B cell (primary cell): Measurements from ENCODE around the gene BCAN. TPM values are rescaled to one million over a fixed set of nuclear protein-coding genes. Genes with fewer than 3 reads are reported as not detected.

Experiments used
- ATAC-seq: fragments of 200-7000 bp; cut with Tn5 transposase; one replicate; pipeline ENCODE4 v1.10.0; 2021; ENCODE audit warnings: low read depth, mild to moderate bottlenecking, moderate number of reproducible peaks, moderate library complexity
- CTCF ChIA-PET: fragments of 350-600 bp; sonication (Branson Sonifier 250); formaldehyde crosslinking; loops from one replicate; lab custom pipeline; 2021; ENCODE audit warnings: antibody characterized with exemption, inconsistent platforms; lab: Charles Lee
- POLR2A ChIA-PET: fragments of 350-600 bp; sonication (Branson Sonifier 250); formaldehyde crosslinking; loops from one replicate; lab custom pipeline; 2021; ENCODE audit warnings: antibody characterized with exemption; lab: Charles Lee
- DNase-seq: peaks from one replicate; pipeline ENCODE4 v3.0.0; 2013
- H2AFZ ChIP-seq: 2 replicates; pipeline ENCODE4 v1.6.1; 2012; ENCODE audit warnings: mild to moderate bottlenecking, low read depth, low read length; ENCODE audit not compliant: insufficient read depth, poor library complexity, severe bottlenecking
- H3K27ac ChIP-seq, 2 donors: 1 replicate in 1 of 2; 2 replicates in 1 of 2; pipeline ENCODE4 v1.5.1; 2012 to 2013; ENCODE audit warnings: low read length in 2 of 2, mild to moderate bottlenecking in 2 of 2, moderate library complexity in 1 of 2
- H3K27me3 ChIP-seq, 4 experiments: fragments of 200-600 bp in 1 of 4; sonication (generic) in 1 of 4; replicated peaks in 1 of 4; 1 replicate in 2 of 4; 2 replicates in 2 of 4; pipeline versions ENCODE4 v1.6.1 to v1.7.0; 2013 to 2016; ENCODE audit warnings: low read length in 3 of 4, mild to moderate bottlenecking in 2 of 4, mixed read lengths in 1 of 4, moderate library complexity in 1 of 4; ENCODE audit not compliant: insufficient read depth in 4 of 4, control insufficient read depth in 3 of 4; ENCODE audit errors: control extremely low read depth in 1 of 4
- H3K36me3 ChIP-seq, 2 experiments: replicated peaks in 1 of 2; 1 replicate in 1 of 2; 2 replicates in 1 of 2; pipeline versions ENCODE4 v1.6.1 to v1.7.1; 2013; ENCODE audit warnings: low read length in 1 of 2; ENCODE audit not compliant: insufficient read depth in 2 of 2, control insufficient read depth in 1 of 2; ENCODE audit errors: control extremely low read depth in 1 of 2, extremely low read depth in 1 of 2
- H3K4me1 ChIP-seq, 2 donors: fragments of 200-600 bp in 1 of 2; sonication (generic) in 1 of 2; 1 replicate in 1 of 2; 2 replicates in 1 of 2; pipeline versions ENCODE4 v1.5.1 to v1.6.1; 2013 to 2017; ENCODE audit warnings: low read length in 2 of 2; ENCODE audit not compliant: control insufficient read depth in 2 of 2, insufficient read depth in 2 of 2
- H3K4me2 ChIP-seq: replicated peaks from 2 replicates; pipeline ENCODE3; 2012; ENCODE audit warnings: mild to moderate bottlenecking, low read depth, low read length; ENCODE audit not compliant: poor library complexity, severe bottlenecking
- H3K4me3 ChIP-seq, 5 experiments: fragments of 200-600 bp in 1 of 5; sonication (generic) in 1 of 5; 1 replicate in 3 of 5; 2 replicates in 2 of 5; pipeline versions ENCODE4 v1.5.1 to v1.7.0; 2011 to 2016; ENCODE audit warnings: low read length in 4 of 5, mild to moderate bottlenecking in 4 of 5, low read depth in 2 of 5, control low read depth in 1 of 5, moderate library complexity in 1 of 5; ENCODE audit not compliant: insufficient read depth in 1 of 5; ENCODE audit errors: control extremely low read depth in 1 of 5, extremely low read depth in 1 of 5
- H3K79me2 ChIP-seq: fragments of 200-600 bp; sonication (generic); one replicate; pipeline ENCODE4 v1.6.0; 2016; ENCODE audit warnings: low read length; ENCODE audit not compliant: control insufficient read depth, insufficient read depth
- H3K9ac ChIP-seq: fragments of 200-600 bp; sonication (generic); 2 replicates; pipeline ENCODE4 v1.6.1; 2017; ENCODE audit warnings: mild to moderate bottlenecking, low read length, moderate library complexity
- H3K9me3 ChIP-seq, 3 donors: one replicate each; pipeline versions ENCODE4 v1.6.1 to v1.7.1; 2013; ENCODE audit warnings: low read length in 2 of 3; ENCODE audit not compliant: control insufficient read depth in 2 of 3, insufficient read depth in 1 of 3; ENCODE audit errors: control extremely low read depth in 1 of 3
- H4K20me1 ChIP-seq: 2 replicates; pipeline ENCODE4 v1.6.0; 2012; ENCODE audit warnings: mild to moderate bottlenecking, low read length; ENCODE audit not compliant: insufficient read depth, control insufficient read depth, poor library complexity, severe bottlenecking
- H3K27ac Mint-ChIP-seq: one replicate; pipeline ENCODE4 v1.8.0; 2021; ENCODE audit warnings: mixed read lengths
- H3K27me3 Mint-ChIP-seq: one replicate; pipeline ENCODE4 v1.8.0; 2021; ENCODE audit warnings: mixed read lengths
- H3K4me1 Mint-ChIP-seq: one replicate; pipeline ENCODE4 v1.8.0; 2021; ENCODE audit warnings: mixed read lengths
- H3K4me3 Mint-ChIP-seq: one replicate; pipeline ENCODE4 v1.8.0; 2021; ENCODE audit warnings: mixed read lengths
- H3K9me3 Mint-ChIP-seq: one replicate; pipeline ENCODE4 v1.8.0; 2022; ENCODE audit warnings: mixed read lengths; ENCODE audit not compliant: insufficient read depth
- EZH2 ChIP-seq: IDR thresholded peaks from 2 replicates; pipeline ENCODE4 v1.6.1; 2012; ENCODE audit warnings: borderline replicate concordance, low read depth, mild to moderate bottlenecking, moderate library complexity, low read length; ENCODE audit not compliant: insufficient read depth, poor library complexity, severe bottlenecking
- WGBS: methylation state at CpG from one replicate; pipeline ENCODE4 v1.1.5; 2013; ENCODE audit warnings: missing lambda C conversion rate; ENCODE audit not compliant: insufficient coverage; 5-methylcytosine and 5-hydroxymethylcytosine counted together
- intact Hi-C: fragments of 100-400 bp; cut with micrococcal nuclease; formaldehyde crosslinking; loops from one replicate; pipeline ENCODE4 v1.10.0; 2022
- polyA plus RNA-seq: library from polyadenylated mRNA; depleted of rRNA; stranded (reverse); fragments of >200 nt; gene quantifications from 2 replicates; pipeline ENCODE4 v1.2.3, GENCODE V29; 2012
- total RNA-seq, 2 donors: library from RNA; stranded (reverse); fragments of 120-200 nt in 1 of 2; gene quantifications; 1 replicate in 1 of 2; 2 replicates in 1 of 2; pipeline versions ENCODE4 v1.2.3 to v1.2.4, GENCODE V29; 2013 to 2022
- TF ChIP-seq, protein P1 (sequence below): fragments of 200-600 bp; IDR thresholded peaks from one replicate; pipeline ENCODE4 v1.8.0; 2022; ENCODE audit warnings: antibody characterized with exemption, mild to moderate bottlenecking

BCAN gene
- total and polyA plus RNA-seq, 2 donors (not counting 1 experiment from before 2014, with no cell fraction given) = not detected

DNA sequence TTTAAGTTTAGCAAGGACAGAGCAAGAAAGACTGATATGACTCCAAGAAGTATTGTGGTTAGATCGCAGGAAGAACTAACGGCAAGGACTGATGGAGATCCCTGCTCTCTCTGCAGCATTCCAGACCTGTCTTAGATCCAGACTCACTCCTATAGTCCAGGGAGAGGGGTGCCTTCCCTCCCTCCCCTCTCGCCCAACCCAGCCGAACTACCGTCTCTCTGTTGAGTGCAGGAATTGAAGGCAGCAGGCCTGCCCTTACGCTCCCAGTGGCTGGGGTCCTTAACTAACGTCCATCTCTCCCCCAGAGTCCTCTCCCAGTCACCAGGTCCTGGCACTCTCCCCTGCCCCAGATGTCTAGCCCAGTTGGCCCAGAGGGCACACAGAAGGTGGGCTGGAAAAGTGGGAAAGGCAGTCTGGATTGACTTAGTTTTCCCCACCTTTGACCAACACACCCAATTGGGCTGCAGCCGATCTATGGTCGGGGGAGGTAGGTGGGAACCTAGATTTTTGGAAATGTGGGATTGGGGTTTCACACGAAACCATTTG is 62.3 kb downstream of the BCAN start:
- H3K27ac ChIP-seq = no peak overlapping the region
- H3K27ac Mint-ChIP-seq = no peak overlapping the region
- peaks cover 30% of the 10 kb centered on the region for H3K27me3 Mint-ChIP-seq
- H3K9ac ChIP-seq = no peak overlapping the region
- 29% methylated on average over 5 of the region's 10 CpGs for WGBS
- peak overlapping the region; percentile 59 for H3K4me3 Mint-ChIP-seq
- H3K4me1 ChIP-seq = peaks cover 28% of the 10 kb centered on the region in 2 donors
- peak overlapping the region; percentile 99 for H3K4me2 ChIP-seq
- no peaks in the 10 kb centered on the region for H3K79me2 ChIP-seq
- no peak for ATAC-seq
- H3K27me3 ChIP-seq = peaks cover 3 to 63% (median 37%) of the 10 kb centered on the region in 4 experiments
- H2AFZ ChIP-seq = peak overlapping the region; percentile 71
- H3K9me3 Mint-ChIP-seq = no peaks in the 10 kb centered on the region
- no peaks in the 10 kb centered on the region for H3K36me3 ChIP-seq
- ChIA-PET CTCF (interaction anchor here (0.7 to 7.6 kb wide), 4 partner anchors 14 to 103 kb away, joined by 3 to 80 read pairs (median 6); partner anchors contain the start of gene GPATCH4), POLR2A (no interaction called here)
- no peak for DNase-seq
- no peak for TF ChIP-seq EZH2
- TF ChIP-seq, protein P1, sequence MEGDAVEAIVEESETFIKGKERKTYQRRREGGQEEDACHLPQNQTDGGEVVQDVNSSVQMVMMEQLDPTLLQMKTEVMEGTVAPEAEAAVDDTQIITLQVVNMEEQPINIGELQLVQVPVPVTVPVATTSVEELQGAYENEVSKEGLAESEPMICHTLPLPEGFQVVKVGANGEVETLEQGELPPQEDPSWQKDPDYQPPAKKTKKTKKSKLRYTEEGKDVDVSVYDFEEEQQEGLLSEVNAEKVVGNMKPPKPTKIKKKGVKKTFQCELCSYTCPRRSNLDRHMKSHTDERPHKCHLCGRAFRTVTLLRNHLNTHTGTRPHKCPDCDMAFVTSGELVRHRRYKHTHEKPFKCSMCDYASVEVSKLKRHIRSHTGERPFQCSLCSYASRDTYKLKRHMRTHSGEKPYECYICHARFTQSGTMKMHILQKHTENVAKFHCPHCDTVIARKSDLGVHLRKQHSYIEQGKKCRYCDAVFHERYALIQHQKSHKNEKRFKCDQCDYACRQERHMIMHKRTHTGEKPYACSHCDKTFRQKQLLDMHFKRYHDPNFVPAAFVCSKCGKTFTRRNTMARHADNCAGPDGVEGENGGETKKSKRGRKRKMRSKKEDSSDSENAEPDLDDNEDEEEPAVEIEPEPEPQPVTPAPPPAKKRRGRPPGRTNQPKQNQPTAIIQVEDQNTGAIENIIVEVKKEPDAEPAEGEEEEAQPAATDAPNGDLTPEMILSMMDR = no peak
- peaks cover 7% of the 10 kb centered on the region for H4K20me1 ChIP-seq
- H3K4me3 ChIP-seq = no peak overlapping the region
- H3K4me1 Mint-ChIP-seq = peaks cover 32% of the 10 kb centered on the region
- intact Hi-C loops = no loop called here
- peaks cover 0 to 3% (median 0%) of the 10 kb centered on the region in 3 donors for H3K9me3 ChIP-seq

DNA sequence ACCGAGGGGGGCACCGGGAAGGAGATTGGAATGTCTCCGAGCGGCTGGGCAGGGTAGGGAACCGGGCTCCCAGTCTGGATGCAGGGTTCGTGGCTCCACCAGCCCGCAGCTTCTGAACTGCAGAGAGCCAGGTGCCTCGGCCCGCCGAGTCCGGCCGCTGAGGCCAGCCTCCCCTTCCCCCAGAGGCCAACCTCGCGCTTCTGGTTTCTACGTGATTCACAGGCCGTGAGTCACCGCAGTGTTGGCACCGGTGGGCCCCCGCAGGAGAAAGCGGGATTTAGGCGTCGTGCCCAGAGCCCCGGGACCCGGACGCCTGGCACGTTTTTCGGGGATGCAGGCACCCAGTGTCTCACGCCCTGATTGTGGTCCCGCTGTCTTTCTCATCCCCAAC is 63.0 kb downstream of the BCAN start:
- peak overlapping the region; percentile 71 for H2AFZ ChIP-seq
- peaks cover 28% of the 10 kb centered on the region in 2 donors for H3K4me1 ChIP-seq
- peak overlapping the region in 4 of 5 experiments; percentile 54 to 70 (median 58) for H3K4me3 ChIP-seq
- POLR2A ChIA-PET = interaction anchor here (1.1 kb wide), 1 partner anchor 27 kb away, joined by 4 read pairs; no protein-coding TSS in a partner anchor
- peak overlapping the region; percentile 99 for H3K4me2 ChIP-seq
- intact Hi-C loops = loop anchor here (5.0 kb wide), 1 partner anchor 157 kb away; the partner anchor contains the start of gene NTRK1
- DNase-seq = no peak
- H3K9me3 Mint-ChIP-seq = no peaks in the 10 kb centered on the region
- H4K20me1 ChIP-seq = peaks cover 7% of the 10 kb centered on the region
- ATAC-seq = no peak
- H3K79me2 ChIP-seq = no peaks in the 10 kb centered on the region
- H3K4me3 Mint-ChIP-seq = peak overlapping the region; percentile 89
- H3K36me3 ChIP-seq = no peaks in the 10 kb centered on the region
- H3K27me3 ChIP-seq = peaks cover 3 to 63% (median 37%) of the 10 kb centered on the region in 4 experiments
- 3% methylated on average over 29 of the region's 29 CpGs for WGBS
- H3K9ac ChIP-seq = peak overlapping the region; percentile 74
- H3K27me3 Mint-ChIP-seq = peaks cover 25% of the 10 kb centered on the region
- H3K27ac Mint-ChIP-seq = no peak overlapping the region
- peaks cover 32% of the 10 kb centered on the region for H3K4me1 Mint-ChIP-seq
- peaks cover 0 to 3% (median 0%) of the 10 kb centered on the region in 3 donors for H3K9me3 ChIP-seq
- H3K27ac ChIP-seq = no peak overlapping the region
- CTCF ChIA-PET = interaction anchor here (1.4 to 7.6 kb wide), 7 partner anchors 15 to 78 kb away, joined by 4 to 80 read pairs (median 9); partner anchors contain the start of gene NES
- TF ChIP-seq EZH2 = no peak
- TF ChIP-seq, protein P1 = no peak
